ENCODE results near the gene CHD9NB.
"Not testable (repeated sequence)": the region's sequence is repeated elsewhere in the genome, so short reads cannot be mapped to it uniquely, and the experiment has no call there.

CHD9NB gene

GRCh38 chr16:53083119-53083518, 30.4 kb upstream of the CHD9NB start:
- DNase-seq, result no peak

DNA sequence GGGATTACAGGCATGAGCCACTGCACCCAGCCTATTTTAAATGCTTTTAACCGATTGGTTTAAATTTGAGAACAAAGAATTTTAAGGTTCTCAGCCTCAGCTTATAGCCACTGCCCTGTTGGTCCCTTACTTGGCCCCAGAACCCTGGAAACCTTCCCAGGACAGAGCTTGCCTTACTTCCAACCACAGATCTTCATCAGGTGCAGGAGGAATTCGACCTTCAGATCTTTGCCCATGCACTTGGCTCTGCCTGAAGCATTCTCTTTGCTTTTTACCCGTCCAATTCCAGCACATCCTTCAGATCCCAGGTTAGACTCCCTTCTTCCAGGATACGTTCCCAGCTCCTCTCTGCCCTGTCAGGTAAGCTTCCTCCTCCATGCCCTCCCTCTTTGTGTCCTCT, 29.8 kb upstream of the CHD9NB start:
- DNase-seq, result no peak

DNA sequence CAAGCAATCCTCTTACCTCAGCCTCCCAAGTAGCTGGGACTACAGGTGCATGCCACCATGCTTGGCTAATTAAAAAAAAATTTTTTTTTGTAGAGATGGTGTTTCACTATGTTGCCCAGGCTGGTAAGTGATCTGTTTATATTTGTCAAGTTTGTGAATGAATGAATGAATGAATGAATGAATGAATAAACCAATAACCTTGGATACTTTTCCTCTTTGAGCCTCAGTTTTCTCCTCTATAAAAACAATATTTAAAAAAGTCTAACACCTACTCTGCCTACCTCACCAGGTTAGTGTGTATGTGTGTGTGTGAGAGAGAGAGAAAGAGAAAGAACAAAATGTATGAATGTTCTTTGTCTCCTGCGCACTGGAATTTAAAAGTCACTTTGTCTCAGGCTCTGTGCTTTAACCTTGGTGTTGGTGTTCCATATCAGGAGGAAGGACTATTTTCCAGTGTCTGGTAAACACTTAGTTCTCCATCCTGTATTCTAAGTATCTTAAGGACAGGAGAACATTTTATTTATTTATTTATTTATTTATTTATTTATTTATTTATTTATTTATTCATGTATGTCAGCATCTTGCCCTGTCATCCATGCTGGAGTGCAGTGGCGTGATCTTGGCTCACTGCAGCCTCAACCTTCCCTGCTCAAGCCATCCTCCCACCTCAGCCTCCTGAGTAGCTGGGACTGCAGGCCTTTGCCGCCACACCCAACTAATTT, 29.1 kb upstream of the CHD9NB start:
- no peak for DNase-seq

- DNase-seq, result no peak
Observed at GRCh38 chr16:53081032-53081424, 28.3 kb upstream of the CHD9NB start.

- DNase-seq, result no peak
Observed at GRCh38 chr16:53080345-53081031, 27.8 kb upstream of the CHD9NB start.

DNA sequence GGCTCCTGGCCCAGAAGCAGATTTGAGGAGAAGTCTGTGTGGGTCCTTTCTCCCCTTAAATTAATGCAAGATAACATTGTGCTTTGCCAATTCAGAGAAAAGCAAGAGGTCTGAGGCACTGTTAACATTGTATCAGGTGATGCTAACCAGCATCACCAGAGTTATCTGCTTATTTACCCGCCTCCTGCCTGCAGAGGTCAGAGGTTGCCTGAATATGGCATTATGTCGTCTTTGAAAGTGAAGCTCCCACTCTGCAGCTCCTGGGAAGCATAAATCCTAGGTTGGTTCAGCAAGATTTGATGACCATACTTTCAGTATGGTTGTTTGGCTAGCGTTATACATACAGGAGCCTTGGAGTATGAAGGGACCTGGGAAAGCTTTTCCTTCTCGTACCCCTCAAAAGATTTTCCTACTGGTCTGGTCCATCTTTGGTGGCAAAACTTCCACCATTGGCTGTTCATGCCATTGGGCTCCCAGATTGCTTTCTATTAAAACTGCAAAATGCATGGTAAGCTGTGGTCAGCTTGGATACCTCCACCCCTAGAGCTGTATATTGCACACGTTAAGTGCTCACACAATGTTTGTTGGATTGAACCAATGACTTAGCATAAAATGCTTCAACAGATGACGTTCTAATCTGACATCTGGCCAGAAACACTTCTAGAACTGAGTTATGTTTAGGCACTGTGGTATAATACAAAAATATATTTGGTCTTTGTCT, 26.2 kb upstream of the CHD9NB start:
- DNase-seq, result no peak

- DNase-seq, result no peak
Observed at GRCh38 chr16:53078247-53078646, 25.6 kb upstream of the CHD9NB start.

DNA sequence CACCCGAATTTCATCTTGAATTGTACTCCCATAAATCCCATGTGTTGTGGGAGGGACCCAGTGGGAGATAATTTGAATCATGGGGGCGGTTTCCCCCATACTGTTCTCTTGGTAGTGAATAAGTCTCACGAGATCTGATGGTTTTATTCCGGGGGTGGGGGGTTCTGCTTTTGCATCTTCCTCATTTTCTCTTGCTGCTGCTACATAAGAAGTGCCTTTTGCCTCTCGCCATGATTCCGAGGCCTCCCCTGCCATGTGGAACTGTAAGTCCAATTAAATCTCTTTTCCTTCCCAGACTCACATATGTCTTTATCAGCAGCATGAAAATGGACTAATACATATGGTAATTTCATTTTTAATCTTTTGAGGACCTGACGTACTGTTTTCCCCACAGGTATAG, 22.8 kb upstream of the CHD9NB start:
- DNase-seq, result not testable (repeated sequence)

- not testable (repeated sequence) for DNase-seq
Observed at GRCh38 chr16:53074296-53074695, 21.6 kb upstream of the CHD9NB start.

DNA sequence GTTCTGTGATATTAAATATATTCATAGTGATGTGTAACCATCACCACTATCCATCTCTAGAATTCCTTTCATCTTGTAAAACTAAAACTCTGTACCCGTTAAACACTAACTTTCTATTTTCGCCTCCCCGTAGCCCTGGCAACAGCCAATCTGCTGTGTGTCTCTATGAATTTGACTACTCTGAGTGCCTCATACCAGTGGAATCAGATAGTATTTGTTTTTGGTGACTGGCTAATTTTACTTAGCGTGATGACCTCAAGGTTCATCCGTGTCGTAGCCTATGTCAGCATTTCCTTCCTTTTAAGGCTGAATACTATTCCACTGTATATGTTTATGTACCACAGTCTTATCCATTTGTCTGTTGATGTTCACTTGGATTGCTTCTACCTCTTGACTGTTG, 20.3 kb upstream of the CHD9NB start:
- DNase-seq, result no peak

DNA sequence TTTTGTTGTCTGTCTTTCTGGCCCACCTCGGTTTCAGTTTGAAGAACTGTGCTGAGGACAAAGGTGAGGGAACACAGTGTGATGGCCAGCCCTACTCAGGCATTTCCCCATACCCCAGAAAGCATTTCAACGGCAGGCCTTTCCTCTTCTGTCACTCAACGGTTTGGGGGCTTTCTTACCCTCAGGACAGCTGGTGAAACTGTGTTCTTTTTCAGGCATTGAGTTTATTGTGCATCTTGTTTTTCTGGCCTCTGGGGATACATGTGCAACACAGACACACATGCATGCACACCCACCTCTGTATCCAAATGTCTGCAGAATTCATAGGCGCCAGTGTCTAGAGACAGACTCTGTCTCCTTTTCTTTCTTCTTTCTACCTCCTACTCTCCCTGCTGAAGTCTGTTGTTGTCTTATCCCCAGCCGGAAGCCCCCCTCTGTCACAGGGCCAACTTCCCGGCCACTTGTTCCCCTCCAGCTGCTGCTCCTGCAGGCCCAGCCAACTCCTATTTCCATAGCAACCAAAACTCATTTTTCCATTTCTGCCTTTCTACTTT, 19.1 kb upstream of the CHD9NB start:
- no peak for DNase-seq

DNA sequence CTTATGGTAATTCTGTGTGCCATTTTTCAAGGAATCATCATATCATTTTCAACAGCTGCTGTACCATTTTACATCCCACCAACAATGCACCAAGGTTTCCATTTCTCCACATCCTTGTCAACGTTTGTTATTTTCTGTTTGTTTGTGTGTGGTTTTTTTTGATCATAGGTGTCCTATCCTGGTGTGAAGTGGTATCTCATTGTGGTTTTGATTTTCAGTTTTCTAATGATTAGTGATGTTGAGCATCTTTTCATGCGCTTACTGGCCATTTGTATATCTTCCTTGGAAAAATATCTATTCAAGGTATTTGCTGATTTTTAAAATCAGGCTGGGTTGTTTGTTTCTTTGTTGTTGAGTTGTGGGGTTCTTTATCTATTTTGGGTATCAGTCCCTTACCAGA, 17.1 kb upstream of the CHD9NB start:
- no peak for DNase-seq

DNA sequence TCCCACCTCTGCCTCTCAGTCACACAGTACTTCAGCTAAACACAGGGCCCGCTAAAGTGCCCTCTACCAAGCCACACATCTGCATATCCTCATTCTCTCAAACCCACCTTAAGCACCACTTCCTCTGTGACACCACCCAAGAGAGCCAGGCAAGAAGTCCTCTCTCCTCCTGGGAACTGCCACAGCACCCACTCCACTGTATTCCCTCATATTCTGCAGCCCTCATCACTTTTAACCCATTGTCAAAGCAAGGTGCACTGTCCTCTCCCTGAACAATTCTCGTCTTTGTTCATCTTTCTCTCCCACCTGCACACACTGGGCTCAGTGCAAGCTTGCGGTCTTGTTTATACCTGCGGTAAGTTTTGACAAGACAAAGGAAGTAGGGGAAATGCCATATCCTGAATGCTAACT, 15.7 kb upstream of the CHD9NB start:
- peak in 1 of 2 experiments; percentile 19 for DNase-seq

DNA sequence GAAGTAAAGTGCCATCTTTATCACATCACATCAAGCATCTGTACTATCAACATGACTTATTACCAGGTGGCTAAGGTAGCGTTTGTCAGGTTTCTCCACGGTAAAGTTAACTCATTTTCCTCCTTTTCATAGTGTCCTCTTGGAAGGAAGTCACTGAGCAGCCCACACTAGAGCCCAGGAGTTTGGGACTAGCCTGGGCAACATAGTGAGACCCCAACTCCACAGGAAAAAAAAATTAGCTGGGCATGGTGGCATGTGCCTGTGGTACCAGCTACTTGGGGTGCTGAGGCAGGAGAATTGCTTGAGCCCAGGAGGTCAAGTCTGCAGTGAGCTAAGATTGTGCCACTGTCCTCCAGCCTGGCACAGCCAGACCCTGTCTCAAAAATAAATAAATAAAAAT, 15.0 kb upstream of the CHD9NB start:
- no peak for DNase-seq

- DNase-seq, result no peak
Observed at GRCh38 chr16:53065461-53066061, 12.9 kb upstream of the CHD9NB start.

DNA sequence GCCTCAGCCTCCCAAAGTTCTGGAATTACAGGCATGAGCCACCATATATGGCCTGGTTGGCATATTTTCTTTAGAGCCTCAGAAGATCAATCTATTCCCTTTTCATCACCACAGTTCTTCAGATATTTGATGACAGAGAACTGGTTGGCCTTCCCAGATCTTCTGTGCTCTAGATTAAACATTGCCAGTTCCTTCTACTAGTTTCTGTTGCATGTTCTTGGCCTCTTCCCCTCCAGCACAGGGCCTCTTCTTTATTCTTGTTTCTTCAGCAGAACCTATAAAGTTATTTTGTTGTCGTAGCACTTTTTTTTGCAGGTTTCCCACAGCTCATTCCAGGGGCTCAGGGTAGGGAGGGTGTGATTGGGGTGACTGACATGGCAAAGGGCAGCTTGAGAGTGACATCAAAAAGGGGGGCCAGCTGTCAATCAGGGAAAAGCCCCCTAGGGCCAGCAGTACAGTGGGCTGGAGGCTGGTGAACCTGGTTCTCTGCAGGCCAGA, 11.4 kb upstream of the CHD9NB start:
- DNase-seq, result no peak

- peak; percentile 41 to 56 for DNase-seq
Observed at GRCh38 chr16:53061701-53062159, 9.0 kb upstream of the CHD9NB start.

- no peak for DNase-seq
Observed at GRCh38 chr16:53061256-53061655, 8.6 kb upstream of the CHD9NB start.

DNA sequence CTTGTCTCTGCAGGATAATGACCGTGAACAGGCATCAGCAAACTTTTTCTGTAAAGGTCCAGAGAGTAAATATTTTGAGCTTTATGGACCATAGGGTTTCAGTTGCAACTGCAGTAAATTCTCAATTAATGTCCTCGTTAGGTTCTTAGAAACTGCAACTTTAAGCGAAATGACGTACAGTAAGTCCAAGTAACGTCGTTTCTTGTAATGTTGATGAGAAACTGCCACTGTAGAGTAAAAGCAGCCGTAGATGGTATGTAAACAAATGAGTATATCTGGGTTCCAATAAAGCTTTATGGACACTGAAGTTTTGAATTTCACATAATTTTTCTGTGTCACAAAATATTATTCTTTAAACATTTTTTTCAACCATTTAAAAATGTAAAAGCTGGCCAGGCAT, 7.0 kb upstream of the CHD9NB start:
- no peak for DNase-seq

DNA sequence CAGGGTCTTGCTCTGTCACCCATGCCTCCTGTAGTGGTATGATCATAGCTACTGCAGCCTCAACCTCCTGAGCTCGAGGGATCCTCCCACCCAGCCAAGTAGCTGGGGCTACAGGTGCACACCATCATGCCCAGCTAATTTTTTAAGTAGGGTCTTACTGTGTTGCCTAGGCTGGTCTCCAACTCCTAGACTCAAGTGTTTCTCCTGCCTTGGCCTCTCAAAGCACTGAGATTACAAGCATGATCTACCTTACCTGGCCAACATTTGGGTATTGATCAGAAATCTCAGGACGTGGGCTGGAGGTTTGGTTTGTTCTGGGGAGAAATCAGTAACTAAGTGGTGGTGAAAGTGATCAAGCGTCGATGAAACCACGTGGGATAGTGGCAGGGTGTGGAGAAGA, 6.2 kb upstream of the CHD9NB start:
- DNase-seq, result no peak

GRCh38 chr16:53058441-53058840, 5.7 kb upstream of the CHD9NB start:
- DNase-seq, result no peak

DNA sequence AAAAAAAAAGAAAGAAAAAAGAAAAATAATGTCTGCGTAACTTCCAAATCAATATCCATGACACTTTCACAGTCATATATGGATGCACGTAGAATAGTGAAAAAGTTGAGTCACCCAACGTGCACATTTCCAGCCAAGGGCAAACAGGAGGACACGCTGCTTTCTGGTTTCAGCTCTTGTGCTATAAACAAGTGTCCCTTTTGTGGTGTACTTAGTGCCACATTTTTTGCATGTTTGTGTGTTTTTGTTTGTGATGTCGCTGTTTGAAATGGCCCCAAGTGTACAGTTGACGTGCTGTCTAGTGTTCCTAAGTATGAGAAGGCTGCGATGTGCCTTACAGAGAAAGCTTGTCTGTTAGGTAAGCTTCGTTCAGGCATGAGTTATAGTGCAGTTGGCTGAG, 5.0 kb upstream of the CHD9NB start:
- no peak for DNase-seq

- DNase-seq, result no peak
Observed at GRCh38 chr16:53056392-53056881, 3.7 kb upstream of the CHD9NB start.

Data from activated T-cell treated with anti-CD3 and anti-CD28 coated beads, Interleukin-2, amount 50 U/mL, for 48 hours (primary cell).